Activated T-cell treated with anti-CD3 and anti-CD28 coated beads for 1 hour (primary cell): ENCODE measurements around the gene AIPL1.

Experiments used
- DNase-seq: peaks from one replicate; pipeline ENCODE4 v3.0.0-alpha.2; 2020; ENCODE audit warnings: low read depth

The AIPL1 gene

GRCh38 chr17:6413065-6413464 lies 21.9 kb downstream of the AIPL1 start:
- DNase-seq, result no peak

DNA sequence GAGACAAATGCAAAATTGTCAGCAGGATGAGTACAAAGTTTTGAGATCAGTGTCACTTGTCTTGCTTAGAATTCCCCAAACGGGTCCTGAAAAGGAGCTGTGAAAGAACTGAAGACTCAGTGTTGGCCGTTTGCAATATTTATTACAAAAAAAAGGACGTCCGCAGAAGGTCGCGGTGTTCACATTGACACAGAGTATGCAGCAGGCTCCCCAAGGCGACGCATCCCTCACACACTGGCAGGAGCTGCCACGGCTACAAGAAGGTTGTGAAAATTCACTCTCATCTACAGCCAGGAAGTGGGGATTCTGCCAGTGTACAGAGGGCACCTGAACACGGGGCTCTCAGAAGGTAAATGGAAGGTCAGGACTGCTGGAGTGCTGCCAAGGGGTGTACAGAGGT lies 26.2 kb downstream of the AIPL1 start:
- DNase-seq, result no peak

GRCh38 chr17:6408276-6408675 lies 26.6 kb downstream of the AIPL1 start:
- DNase-seq, result no peak

DNA sequence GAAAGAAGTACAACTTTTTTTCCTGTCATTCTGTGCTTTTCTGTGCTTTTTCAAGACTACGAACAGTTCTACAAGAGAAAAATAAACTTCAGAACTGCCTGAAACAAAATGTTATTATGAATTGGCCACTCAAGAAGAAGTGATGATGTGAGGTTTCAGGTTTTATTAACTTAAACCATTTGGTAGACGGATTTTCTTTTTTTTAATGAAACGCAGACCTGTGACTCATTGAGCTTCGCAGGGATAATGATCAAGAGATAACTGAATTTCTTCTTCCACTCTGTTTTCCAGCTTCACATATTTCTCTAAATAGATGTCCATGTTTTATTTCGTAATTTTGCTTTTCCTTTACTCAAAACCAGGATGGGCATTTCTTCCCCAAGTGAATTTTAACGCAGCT lies 32.7 kb downstream of the AIPL1 start:
- no peak for DNase-seq

- no peak for DNase-seq
Observed at GRCh38 chr17:6398955-6399354, 36.0 kb downstream of the AIPL1 start.

DNA sequence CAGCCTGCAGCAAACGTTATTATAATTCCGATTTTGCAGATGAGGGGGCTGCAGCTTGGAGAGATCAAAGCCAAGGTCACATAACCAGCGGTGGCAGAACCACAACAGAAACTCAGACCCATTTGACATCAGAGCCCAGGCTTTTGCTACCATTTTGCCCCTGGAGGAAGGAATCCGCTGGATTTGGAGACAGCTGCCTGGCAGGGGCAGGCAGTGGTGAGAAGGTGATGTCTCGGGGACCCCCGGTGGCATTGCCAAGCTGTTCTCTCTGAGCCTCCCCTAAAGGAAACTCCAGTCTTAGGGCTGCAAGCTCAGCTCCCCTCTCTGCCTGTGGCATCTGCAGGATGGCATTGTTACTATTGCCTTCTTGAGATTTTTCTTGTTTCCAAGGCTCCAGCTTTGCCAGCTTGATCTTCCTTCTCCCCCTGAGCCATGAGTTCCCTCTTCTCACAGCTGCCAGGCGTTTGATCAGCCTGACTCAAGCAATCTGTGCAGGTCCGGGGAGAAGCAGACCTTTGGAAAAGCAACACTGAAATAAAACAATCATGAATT lies 40.8 kb downstream of the AIPL1 start:
- no peak for DNase-seq

- DNase-seq, result no peak
Observed at GRCh38 chr17:6393351-6393952, 41.5 kb downstream of the AIPL1 start.

GRCh38 chr17:6392609-6393350 lies 42.1 kb downstream of the AIPL1 start:
- DNase-seq, result no peak

DNA sequence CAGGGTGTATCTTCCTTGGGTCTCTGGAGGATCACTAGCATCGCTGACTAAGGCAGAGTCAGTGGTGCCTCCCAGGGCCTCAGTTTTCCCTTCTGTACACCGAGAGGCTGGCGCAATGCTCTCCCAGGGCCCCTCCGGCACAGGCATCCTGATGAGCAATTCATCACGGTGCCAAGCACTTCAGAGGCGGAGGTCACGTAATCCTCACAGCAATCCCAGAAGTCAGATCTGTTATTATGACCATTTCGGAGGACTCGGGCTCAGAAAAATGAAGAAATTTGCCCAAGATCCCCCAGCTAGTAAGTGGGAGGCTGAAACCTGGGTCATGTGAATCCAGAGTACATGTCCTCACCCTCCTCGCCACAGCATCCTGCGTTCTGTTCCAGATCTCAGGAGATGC lies 46.5 kb downstream of the AIPL1 start:
- DNase-seq, result no peak

DNA sequence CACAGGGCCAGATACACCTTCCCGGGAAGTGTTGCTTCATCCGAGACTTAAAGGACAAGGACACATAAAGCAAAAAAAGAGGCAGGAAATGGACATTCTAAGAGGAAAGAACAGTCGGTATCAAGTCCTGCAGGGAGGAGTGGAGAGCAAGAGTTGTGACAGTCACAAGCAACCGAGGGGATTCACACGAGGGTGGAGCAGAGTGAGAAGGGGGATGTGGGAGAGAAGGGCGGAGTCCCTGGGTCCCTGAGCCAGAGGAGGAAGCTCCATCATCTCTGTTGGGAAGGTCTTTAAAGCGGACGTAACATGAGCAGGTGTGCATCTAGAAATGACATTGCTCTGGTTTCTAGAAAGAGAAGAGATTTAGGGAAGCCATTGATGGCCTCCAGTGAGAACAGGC lies 47.1 kb downstream of the AIPL1 start:
- DNase-seq, result no peak

DNA sequence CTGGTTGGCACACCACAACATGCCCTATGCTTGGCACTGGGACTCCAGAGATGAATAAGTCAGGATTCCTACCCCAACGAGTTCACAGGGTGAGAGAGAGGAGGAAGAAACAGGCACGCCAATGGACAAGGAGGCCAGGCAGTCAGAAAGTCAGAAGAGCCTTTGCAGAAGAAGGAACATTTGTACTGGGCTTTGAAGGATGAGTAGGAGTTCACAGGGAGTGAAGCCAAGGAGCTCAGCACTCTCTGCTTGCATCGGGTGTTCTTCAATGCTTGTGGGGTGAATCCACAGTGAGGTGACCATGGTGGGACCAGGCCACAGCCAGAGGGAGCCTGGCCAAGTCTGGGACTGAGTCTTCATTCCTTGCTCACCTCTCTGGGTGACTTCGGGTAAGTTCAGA lies 47.5 kb downstream of the AIPL1 start:
- no peak for DNase-seq

DNA sequence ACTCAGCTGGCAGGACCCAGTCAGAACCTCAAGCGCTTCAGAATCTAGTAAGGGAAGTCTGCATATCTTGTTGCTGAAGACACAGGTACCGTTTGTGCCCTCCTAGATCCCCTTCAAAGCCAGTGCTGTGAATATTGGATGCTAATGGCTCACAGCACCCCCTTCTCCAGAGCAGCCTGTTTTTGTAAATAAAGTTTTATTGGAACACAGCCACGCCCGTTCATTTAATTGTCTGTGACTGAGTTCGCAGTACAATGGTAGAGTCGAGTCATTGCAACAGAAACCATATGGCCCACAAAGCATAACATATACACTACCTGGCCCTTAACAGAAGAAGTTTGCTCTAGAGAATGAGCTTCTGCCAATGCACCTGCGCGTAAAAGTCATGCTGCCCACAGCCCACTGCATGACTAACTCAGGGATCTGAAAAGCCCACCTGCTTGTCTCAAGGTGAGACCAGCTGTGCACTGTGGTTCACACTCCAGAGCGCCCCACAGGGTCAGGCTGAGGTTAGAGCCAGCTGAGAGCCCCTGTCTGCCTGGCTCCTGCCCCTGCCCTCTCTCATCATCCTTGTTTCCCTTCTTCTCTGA lies 48.8 kb downstream of the AIPL1 start:
- no peak for DNase-seq

GRCh38 chr17:6384481-6384880 lies 50.4 kb downstream of the AIPL1 start:
- no peak for DNase-seq

DNA sequence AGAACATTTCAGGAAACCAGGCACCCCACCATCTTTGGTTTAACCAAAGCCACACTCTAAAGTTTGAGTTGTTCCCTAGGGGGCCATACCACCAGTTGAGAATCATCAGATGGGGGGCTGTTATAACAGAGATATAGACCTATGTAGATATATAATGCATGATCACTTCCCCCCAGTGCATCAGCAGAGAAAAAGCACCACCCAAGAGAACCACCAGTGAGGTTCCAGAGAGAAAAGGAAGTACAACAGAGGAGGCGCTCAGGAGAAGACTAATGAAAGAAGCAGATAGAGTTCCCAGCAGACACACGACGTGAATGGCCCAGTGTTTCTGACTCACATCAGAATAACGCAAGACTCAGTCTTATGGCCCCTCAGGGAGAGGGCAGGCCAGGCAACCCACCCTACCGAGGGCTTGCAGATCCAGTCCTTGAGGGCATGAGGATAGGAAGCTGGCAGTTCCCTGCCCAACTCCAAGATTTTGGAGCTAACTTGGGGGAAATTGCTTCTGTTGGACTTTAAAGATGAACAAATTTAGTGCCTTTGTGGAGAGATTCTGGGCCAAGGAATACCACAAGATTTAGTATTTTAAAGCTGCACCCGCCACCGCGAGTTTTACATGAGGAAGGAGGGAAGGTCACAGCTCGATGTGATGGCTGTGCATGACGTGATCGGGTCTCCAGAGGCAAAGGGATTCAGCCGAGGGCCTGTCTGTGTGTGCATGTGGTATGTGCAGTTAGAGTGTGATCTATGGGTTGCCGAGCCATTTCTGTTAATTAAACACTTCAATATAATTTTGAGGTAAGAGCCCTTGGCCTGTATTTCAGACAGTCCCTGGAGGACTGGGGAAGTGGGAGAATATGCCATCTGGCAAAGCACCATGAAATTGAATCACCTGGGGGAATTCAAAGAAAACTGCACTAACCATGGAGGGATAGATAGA lies 53.1 kb downstream of the AIPL1 start:
- no peak for DNase-seq

DNA sequence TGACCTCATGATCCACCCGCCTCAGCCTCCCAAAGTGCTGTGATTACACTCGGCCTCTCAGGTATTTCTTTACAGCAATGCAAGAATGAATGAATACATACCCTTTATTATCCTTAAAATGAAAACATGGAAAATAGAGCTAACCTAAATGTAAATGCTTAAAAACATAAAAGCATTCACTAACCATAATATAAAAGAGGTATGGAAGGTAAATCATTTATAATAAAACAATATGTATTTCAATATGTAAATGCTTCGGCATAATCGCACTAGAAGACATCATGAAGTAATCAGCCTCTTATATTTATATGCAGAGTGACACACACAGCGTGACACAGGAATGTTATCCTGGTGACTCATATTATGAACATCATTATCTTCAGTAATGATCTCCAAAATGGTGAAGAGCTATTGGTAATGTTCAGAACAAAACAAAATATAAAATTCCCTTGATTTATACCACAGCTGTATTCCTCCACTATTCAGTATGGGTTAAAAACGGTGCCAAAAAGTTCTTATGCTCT lies 53.9 kb downstream of the AIPL1 start:
- DNase-seq, result no peak

- DNase-seq, result no peak
Observed at GRCh38 chr17:6377906-6378305, 57.0 kb downstream of the AIPL1 start.

- no peak for DNase-seq
Observed at GRCh38 chr17:6376931-6377361, 58.0 kb downstream of the AIPL1 start.

- DNase-seq, result no peak
Observed at GRCh38 chr17:6374761-6375312, 60.1 kb downstream of the AIPL1 start.

DNA sequence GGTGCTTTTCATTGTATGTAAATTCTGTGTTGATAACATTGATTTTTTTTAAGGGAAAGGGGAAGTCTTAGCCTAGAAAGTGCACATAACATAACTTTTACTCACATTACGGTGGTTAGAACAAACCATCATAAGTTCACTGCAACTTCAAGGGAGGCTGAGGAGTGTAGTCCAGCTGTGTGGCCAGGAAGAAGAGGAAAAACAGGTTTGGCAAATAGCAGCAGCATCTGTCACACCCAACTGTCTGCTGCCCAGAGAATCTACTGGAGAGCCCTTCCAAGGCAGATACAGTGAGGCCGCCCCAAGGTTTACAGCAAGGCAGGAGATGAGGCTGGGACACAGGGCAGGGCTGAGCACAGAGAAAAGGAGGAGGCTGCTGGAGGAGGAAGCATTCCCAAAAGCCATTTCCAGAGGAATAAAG lies 60.6 kb downstream of the AIPL1 start:
- DNase-seq, result no peak
